Panc1 (cell line): ENCODE data around the gene SPEM2. TPM values are rescaled to one million over a fixed set of nuclear protein-coding genes. Genes with fewer than 3 reads are reported as not detected.

Source experiments
- ATAC-seq: fragments of 200-7000 bp; cut with Tn5 transposase; 2 replicates; pipeline ENCODE4 v1.9.1; 2020; ENCODE audit warnings: mild to moderate bottlenecking, moderate library complexity
- BruUV-seq: library from RNA; stranded (reverse); fragments of 400-500 nt; replicated peaks from 2 replicates; lab custom pipeline; 2021; lab: Mats Ljungman, UMichigan
- CTCF ChIA-PET: fragments of 300-600 bp; sonication (Branson Sonifier 250); formaldehyde crosslinking; loops from one replicate; lab custom pipeline; 2022; ENCODE audit warnings: antibody characterized with exemption; lab: Charles Lee
- POLR2A ChIA-PET: fragments of 300-600 bp; sonication (Branson Sonifier 250); formaldehyde crosslinking; loops from one replicate; lab custom pipeline; 2022; ENCODE audit warnings: antibody characterized with exemption; lab: Charles Lee
- DNase-seq: peaks from one replicate; pipeline ENCODE4 v3.0.0-alpha.2; 2010; ENCODE audit warnings: low read depth, low spot score
- H3K27ac ChIP-seq: 2 replicates; pipeline ENCODE4 v1.5.1; 2011; ENCODE audit warnings: mild to moderate bottlenecking, low read length, inconsistent platforms
- H3K27me3 ChIP-seq: fragments of 200-500 bp; sonication (Bioruptor generic); 2 replicates; pipeline ENCODE4 v1.6.0; 2014; ENCODE audit warnings: low read length, inconsistent platforms; ENCODE audit not compliant: control insufficient read depth, insufficient read depth
- H3K36me3 ChIP-seq: fragments of 200-500 bp; sonication (Bioruptor generic); 2 replicates; pipeline ENCODE4 v1.5.1; 2014; ENCODE audit warnings: inconsistent platforms, mild to moderate bottlenecking, low read length, moderate library complexity; ENCODE audit not compliant: control insufficient read depth, insufficient read depth
- H3K4me1 ChIP-seq: 2 replicates; pipeline ENCODE4 v1.5.1; 2011; ENCODE audit warnings: inconsistent platforms, mild to moderate bottlenecking, low read length, moderate library complexity; ENCODE audit not compliant: control insufficient read depth, insufficient read depth
- H3K4me3 ChIP-seq, 2 experiments: 2 replicates each; pipeline ENCODE4 v1.5.1; 2011 to 2012; ENCODE audit warnings: low read depth in 2 of 2, low read length in 2 of 2, mild to moderate bottlenecking in 2 of 2, inconsistent platforms in 1 of 2, moderate library complexity in 1 of 2
- H3K9me3 ChIP-seq: fragments of 200-500 bp; sonication (Bioruptor generic); 2 replicates; pipeline ENCODE4 v1.5.1; 2014; ENCODE audit warnings: low read depth, mild to moderate bottlenecking, inconsistent platforms, low read length, moderate library complexity; ENCODE audit not compliant: control insufficient read depth, insufficient read depth
- POLR2AphosphoS5 ChIP-seq: IDR thresholded peaks from 2 replicates; pipeline ENCODE4 v1.6.1; 2012; ENCODE audit warnings: mild to moderate bottlenecking, low read depth, low read length, moderate library complexity
- SIN3A ChIP-seq: IDR thresholded peaks from 2 replicates; pipeline ENCODE4 v1.6.1; 2012; ENCODE audit warnings: low read depth, mild to moderate bottlenecking, low read length, moderate library complexity, borderline replicate concordance; ENCODE audit not compliant: insufficient read depth
- TCF7L2 ChIP-seq: IDR thresholded peaks from 2 replicates; pipeline ENCODE4 v1.6.1; 2011; ENCODE audit warnings: mild to moderate bottlenecking, low read depth, low read length, inconsistent platforms
- in situ Hi-C: cut with HindIII; loops from 2 replicates; pipeline ENCODE4 v1.10.0; 2016; ENCODE audit warnings: low sequenced_read_pairs, low pct_unique_long_range_greater_than_20kb
- intact Hi-C: fragments of 100-400 bp; cut with micrococcal nuclease; formaldehyde crosslinking; loops from one replicate; pipeline ENCODE4 v1.10.0; 2022; ENCODE audit not compliant: unreplicated experiment
- total RNA-seq: library from RNA; stranded (reverse); gene quantifications from one replicate; pipeline ENCODE4 v1.2.1, GENCODE V29; 2021; ENCODE audit not compliant: unreplicated experiment
- TF ChIP-seq, protein P1 (sequence below), 2 experiments: IDR thresholded peaks; 2 replicates each; pipeline ENCODE4 v1.6.1; 2011 to 2012; ENCODE audit warnings: low read depth in 2 of 2, control low read depth in 1 of 2, low read length in 1 of 2, mild to moderate bottlenecking in 1 of 2, moderate library complexity in 1 of 2; ENCODE audit not compliant: insufficient read depth in 1 of 2
- TF ChIP-seq, protein P2 (sequence below): fragments of 450-650 bp; IDR thresholded peaks from 2 replicates; pipeline ENCODE4 v1.5.1; 2017; ENCODE audit warnings: mild to moderate bottlenecking

SPEM2 gene
- total RNA-seq, 1 experiment from 2014 or later: not detected

DNA sequence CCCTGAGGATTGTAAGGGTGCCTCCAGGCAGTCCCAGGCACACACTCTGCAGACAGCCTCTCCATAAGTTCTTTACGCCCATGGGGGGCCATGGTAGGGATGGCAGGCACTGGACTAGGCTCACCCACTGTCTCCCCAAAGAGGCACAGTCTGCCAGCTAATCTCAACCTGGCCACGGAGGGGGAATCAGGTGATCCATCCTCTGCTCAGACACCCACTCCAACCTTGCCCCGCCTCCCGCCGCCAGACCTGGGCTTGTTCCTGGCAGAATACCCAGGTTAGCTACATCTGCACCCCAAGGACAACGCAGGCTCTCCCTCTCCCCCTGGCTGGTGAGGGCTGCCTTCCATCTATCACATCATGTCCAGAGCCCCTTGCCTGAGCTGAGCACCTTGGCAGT is 16.6 kb upstream of the SPEM2 start:
- H3K4me3 ChIP-seq: no peak overlapping the region
- no peaks in the 10 kb centered on the region; the same call in 1 of the 2 replicates for H3K4me1 ChIP-seq
- intact Hi-C loops: no loop called here
- POLR2A ChIA-PET: no interaction called here
- in situ Hi-C loops: no loop called here
- CTCF ChIA-PET: no interaction called here
- no peaks in the 10 kb centered on the region for H3K27me3 ChIP-seq
- TF ChIP-seq TCF7L2 (no peak), SIN3A (no peak), POLR2AphosphoS5 (no peak)
- TF ChIP-seq, protein P1, sequence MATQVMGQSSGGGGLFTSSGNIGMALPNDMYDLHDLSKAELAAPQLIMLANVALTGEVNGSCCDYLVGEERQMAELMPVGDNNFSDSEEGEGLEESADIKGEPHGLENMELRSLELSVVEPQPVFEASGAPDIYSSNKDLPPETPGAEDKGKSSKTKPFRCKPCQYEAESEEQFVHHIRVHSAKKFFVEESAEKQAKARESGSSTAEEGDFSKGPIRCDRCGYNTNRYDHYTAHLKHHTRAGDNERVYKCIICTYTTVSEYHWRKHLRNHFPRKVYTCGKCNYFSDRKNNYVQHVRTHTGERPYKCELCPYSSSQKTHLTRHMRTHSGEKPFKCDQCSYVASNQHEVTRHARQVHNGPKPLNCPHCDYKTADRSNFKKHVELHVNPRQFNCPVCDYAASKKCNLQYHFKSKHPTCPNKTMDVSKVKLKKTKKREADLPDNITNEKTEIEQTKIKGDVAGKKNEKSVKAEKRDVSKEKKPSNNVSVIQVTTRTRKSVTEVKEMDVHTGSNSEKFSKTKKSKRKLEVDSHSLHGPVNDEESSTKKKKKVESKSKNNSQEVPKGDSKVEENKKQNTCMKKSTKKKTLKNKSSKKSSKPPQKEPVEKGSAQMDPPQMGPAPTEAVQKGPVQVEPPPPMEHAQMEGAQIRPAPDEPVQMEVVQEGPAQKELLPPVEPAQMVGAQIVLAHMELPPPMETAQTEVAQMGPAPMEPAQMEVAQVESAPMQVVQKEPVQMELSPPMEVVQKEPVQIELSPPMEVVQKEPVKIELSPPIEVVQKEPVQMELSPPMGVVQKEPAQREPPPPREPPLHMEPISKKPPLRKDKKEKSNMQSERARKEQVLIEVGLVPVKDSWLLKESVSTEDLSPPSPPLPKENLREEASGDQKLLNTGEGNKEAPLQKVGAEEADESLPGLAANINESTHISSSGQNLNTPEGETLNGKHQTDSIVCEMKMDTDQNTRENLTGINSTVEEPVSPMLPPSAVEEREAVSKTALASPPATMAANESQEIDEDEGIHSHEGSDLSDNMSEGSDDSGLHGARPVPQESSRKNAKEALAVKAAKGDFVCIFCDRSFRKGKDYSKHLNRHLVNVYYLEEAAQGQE (IDR thresholded peaks at IDR 0.05; ENCODE audit: insufficient read depth in 1 of 2, low read depth in 2 of 2, low read length in 1 of 2): no peak
- TF ChIP-seq, protein P2, sequence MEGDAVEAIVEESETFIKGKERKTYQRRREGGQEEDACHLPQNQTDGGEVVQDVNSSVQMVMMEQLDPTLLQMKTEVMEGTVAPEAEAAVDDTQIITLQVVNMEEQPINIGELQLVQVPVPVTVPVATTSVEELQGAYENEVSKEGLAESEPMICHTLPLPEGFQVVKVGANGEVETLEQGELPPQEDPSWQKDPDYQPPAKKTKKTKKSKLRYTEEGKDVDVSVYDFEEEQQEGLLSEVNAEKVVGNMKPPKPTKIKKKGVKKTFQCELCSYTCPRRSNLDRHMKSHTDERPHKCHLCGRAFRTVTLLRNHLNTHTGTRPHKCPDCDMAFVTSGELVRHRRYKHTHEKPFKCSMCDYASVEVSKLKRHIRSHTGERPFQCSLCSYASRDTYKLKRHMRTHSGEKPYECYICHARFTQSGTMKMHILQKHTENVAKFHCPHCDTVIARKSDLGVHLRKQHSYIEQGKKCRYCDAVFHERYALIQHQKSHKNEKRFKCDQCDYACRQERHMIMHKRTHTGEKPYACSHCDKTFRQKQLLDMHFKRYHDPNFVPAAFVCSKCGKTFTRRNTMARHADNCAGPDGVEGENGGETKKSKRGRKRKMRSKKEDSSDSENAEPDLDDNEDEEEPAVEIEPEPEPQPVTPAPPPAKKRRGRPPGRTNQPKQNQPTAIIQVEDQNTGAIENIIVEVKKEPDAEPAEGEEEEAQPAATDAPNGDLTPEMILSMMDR: no peak
- DNase-seq (no peak), ATAC-seq (no peak)
- BruUV-seq: no TSS peak
- no peaks in the 10 kb centered on the region for H3K36me3 ChIP-seq
- H3K27ac ChIP-seq: no peak overlapping the region
- H3K9me3 ChIP-seq: no peaks in the 10 kb centered on the region

DNA sequence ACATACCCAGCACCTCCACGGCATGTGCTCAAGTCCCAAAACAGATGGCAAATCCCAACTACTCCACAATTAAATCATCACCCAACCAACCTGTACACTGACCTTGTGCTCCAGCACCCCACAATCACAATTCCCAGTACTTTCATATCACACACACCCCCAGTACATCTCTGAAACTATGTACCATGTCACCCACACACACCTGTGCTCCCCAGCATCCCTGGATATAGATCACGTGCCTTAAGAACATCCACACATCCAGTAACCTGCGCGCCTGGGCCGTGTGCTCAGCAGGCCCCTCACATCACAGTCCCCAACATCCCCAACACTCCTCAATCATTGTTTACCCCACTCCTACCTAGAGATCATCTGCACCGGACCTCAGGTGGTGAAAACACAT is 15.7 kb upstream of the SPEM2 start:
- Histone ChIP-seq H3K4me1 (no peaks in the 10 kb centered on the region; the same call in 1 of the 2 replicates), H3K9me3 (no peaks in the 10 kb centered on the region), H3K27ac (no peak overlapping the region), H3K36me3 (no peaks in the 10 kb centered on the region), H3K4me3 (no peak overlapping the region), H3K27me3 (no peaks in the 10 kb centered on the region)
- intact Hi-C loops: no loop called here
- no TSS peak for BruUV-seq
- ATAC-seq: no peak
- DNase-seq: no peak
- ChIA-PET CTCF (no interaction called here), POLR2A (no interaction called here)
- TF ChIP-seq TCF7L2 (no peak), SIN3A (no peak), POLR2AphosphoS5 (no peak)
- TF ChIP-seq, protein P2: no peak
- TF ChIP-seq, protein P1 (IDR thresholded peaks at IDR 0.05; ENCODE audit: insufficient read depth in 1 of 2, low read depth in 2 of 2, low read length in 1 of 2): no peak
- in situ Hi-C loops: no loop called here
